GM19452 (cell line): ENCODE data around the gene HRNR.

Experiments used
- ATAC-seq: cut with Tn5 transposase; IDR thresholded peaks from one replicate; pipeline ENCODE4 v1.9.1; 2021; ENCODE audit not compliant: unreplicated experiment

HRNR gene

GRCh38 chr1:152189657-152190442 is 34.1 kb downstream of the HRNR start:
- ATAC-seq: no peak

GRCh38 chr1:152188673-152189591 is 35.1 kb downstream of the HRNR start:
- no peak for ATAC-seq

GRCh38 chr1:152186556-152187285 is 37.3 kb downstream of the HRNR start:
- ATAC-seq: no peak

- no peak for ATAC-seq
Observed at GRCh38 chr1:152185544-152186391, 38.2 kb downstream of the HRNR start.

- ATAC-seq: no peak
Observed at GRCh38 chr1:152182944-152183361, 41.0 kb downstream of the HRNR start.

GRCh38 chr1:152182431-152182830 is 41.6 kb downstream of the HRNR start:
- no peak for ATAC-seq

GRCh38 chr1:152179566-152179965 is 44.4 kb downstream of the HRNR start:
- no peak for ATAC-seq

- ATAC-seq: no peak
Observed at GRCh38 chr1:152170287-152170905, 53.6 kb downstream of the HRNR start.

GRCh38 chr1:152169366-152170025 is 54.5 kb downstream of the HRNR start:
- ATAC-seq: no peak

GRCh38 chr1:152168535-152168868 is 55.5 kb downstream of the HRNR start:
- no peak for ATAC-seq

- no peak for ATAC-seq
Observed at GRCh38 chr1:152167835-152168534, 56.0 kb downstream of the HRNR start.

- no peak for ATAC-seq
Observed at GRCh38 chr1:152166966-152167365, 57.0 kb downstream of the HRNR start.

- no peak for ATAC-seq
Observed at GRCh38 chr1:152165286-152166077, 58.5 kb downstream of the HRNR start.

GRCh38 chr1:152164517-152165136 is 59.4 kb downstream of the HRNR start:
- ATAC-seq: no peak

GRCh38 chr1:152162792-152163463 is 61.1 kb downstream of the HRNR start:
- ATAC-seq: no peak
